Measurements from ENCODE around the gene KIF20A.
A peak's percentile ranks its signal among the peaks of the same experiment; 100 is the strongest.
"Not testable (repeated sequence)": the region's sequence is repeated elsewhere in the genome, so short reads cannot be mapped to it uniquely, and the experiment has no call there.

KIF20A gene

GRCh38 chr5:138178516-138179276 lies at the start of gene KIF20A, which contains the start of gene BRD8:
KIF20A (plus strand) TSS chr5:138179112; CDS start chr5:138179681, 569 bp downstream.
BRD8 (minus strand) TSS chr5:138178630; CDS start chr5:138178614, 16 bp downstream.
- DNase-seq: peak; percentile 92

GRCh38 chr5:138129347-138129746 lies 49.6 kb upstream of the KIF20A start:
- DNase-seq: no peak

- no peak for DNase-seq
Observed at GRCh38 chr5:138132543-138132942, 46.4 kb upstream of the KIF20A start.

- DNase-seq: peak; percentile 19
Observed at GRCh38 chr5:138138949-138139780, 39.7 kb upstream of the KIF20A start, which contains the start of gene NME5. NME5 (minus strand) TSS chr5:138139428; CDS start chr5:138138780, 648 bp downstream.

GRCh38 chr5:138139781-138140090 lies 39.2 kb upstream of the KIF20A start:
- DNase-seq: no peak

- no peak for DNase-seq
Observed at GRCh38 chr5:138140268-138140667, 38.6 kb upstream of the KIF20A start.

- no peak for DNase-seq
Observed at GRCh38 chr5:138141734-138142133, 37.2 kb upstream of the KIF20A start.

- DNase-seq: not testable (repeated sequence)
Observed at GRCh38 chr5:138143578-138143977, 35.3 kb upstream of the KIF20A start.

- DNase-seq: no peak
Observed at GRCh38 chr5:138148811-138149210, 30.1 kb upstream of the KIF20A start.

GRCh38 chr5:138149530-138149929 lies 29.4 kb upstream of the KIF20A start:
- DNase-seq: no peak

- DNase-seq: not testable (repeated sequence)
Observed at GRCh38 chr5:138155977-138156376, 22.9 kb upstream of the KIF20A start.

- no peak for DNase-seq
Observed at GRCh38 chr5:138157626-138158025, 21.3 kb upstream of the KIF20A start.

- DNase-seq: no peak
Observed at GRCh38 chr5:138159666-138160065, 19.2 kb upstream of the KIF20A start.

- no peak for DNase-seq
Observed at GRCh38 chr5:138160706-138161105, 18.2 kb upstream of the KIF20A start.

- DNase-seq: no peak
Observed at GRCh38 chr5:138163721-138164120, 15.2 kb upstream of the KIF20A start.

- no peak for DNase-seq
Observed at GRCh38 chr5:138169124-138169523, 9.8 kb upstream of the KIF20A start.

- DNase-seq: no peak
Observed at GRCh38 chr5:138170299-138170698, 8.6 kb upstream of the KIF20A start.

- no peak for DNase-seq
Observed at GRCh38 chr5:138177941-138178515, 884 bp upstream of the KIF20A start.

GRCh38 chr5:138179277-138179857 lies 455 bp downstream of the KIF20A start:
- no peak for DNase-seq

GRCh38 chr5:138180183-138180782 lies 1.4 kb downstream of the KIF20A start:
- peak; percentile 36 for DNase-seq

- DNase-seq: no peak
Observed at GRCh38 chr5:138180841-138181240, 1.9 kb downstream of the KIF20A start.

- no peak for DNase-seq
Observed at GRCh38 chr5:138182808-138183207, 3.9 kb downstream of the KIF20A start.

GRCh38 chr5:138186002-138186447 lies 7.1 kb downstream of the KIF20A start:
- DNase-seq: no peak

Data from NCI-H1417 treated with DMSO at 0.1 percent for 48 hours (cell line).